HG02678 (cell line): ENCODE data around the gene RIC8A.
"Not testable (repeated sequence)": the region's sequence is repeated elsewhere in the genome, so short reads cannot be mapped to it uniquely, and the experiment has no call there.

Source experiments
- ATAC-seq: cut with Tn5 transposase; IDR thresholded peaks from one replicate; pipeline ENCODE4 v1.9.1; 2021; ENCODE audit warnings: mild to moderate bottlenecking, moderate library complexity; ENCODE audit not compliant: unreplicated experiment

The RIC8A gene

GRCh38 chr11:207208-207862 is at the start of gene RIC8A, which contains the start of gene BET1L:
RIC8A (plus strand) TSS chr11:207708; CDS start chr11:208855, 1,147 bp downstream.
BET1L (minus strand) TSS chr11:207399; CDS start chr11:207321, 78 bp downstream.
- peak; percentile 78 for ATAC-seq

- not testable (repeated sequence) for ATAC-seq
These were observed 27.3 kb upstream of the RIC8A start for GRCh38 chr11:180242-180641.

GRCh38 chr11:189200-189783 is 18.2 kb upstream of the RIC8A start:
- ATAC-seq = not testable (repeated sequence)

- peak; percentile 81 for ATAC-seq
These were observed 17.6 kb upstream of the RIC8A start for GRCh38 chr11:189843-190311.

- ATAC-seq = not testable (repeated sequence)
These were observed 17.0 kb upstream of the RIC8A start for GRCh38 chr11:190546-190945.

- ATAC-seq = peak; percentile 48
These were observed 15.7 kb upstream of the RIC8A start for GRCh38 chr11:191490-192478.

- ATAC-seq = not testable (repeated sequence)
These were observed 14.8 kb upstream of the RIC8A start, which contains the start of gene SCGB1C1 for GRCh38 chr11:192674-193128. SCGB1C1 (plus strand) TSS chr11:193078; CDS start chr11:193100, 22 bp downstream.

- ATAC-seq = not testable (repeated sequence)
These were observed 14.0 kb upstream of the RIC8A start for GRCh38 chr11:193481-193880.

GRCh38 chr11:196786-197731 is 10.4 kb upstream of the RIC8A start:
- no peak for ATAC-seq

GRCh38 chr11:197741-198235 is 9.7 kb upstream of the RIC8A start:
- ATAC-seq = no peak

GRCh38 chr11:198236-198806 is 9.2 kb upstream of the RIC8A start:
- ATAC-seq = no peak

GRCh38 chr11:199004-199581 is 8.4 kb upstream of the RIC8A start:
- no peak for ATAC-seq

GRCh38 chr11:199782-200181 is 7.7 kb upstream of the RIC8A start:
- ATAC-seq = no peak

GRCh38 chr11:200224-201003 is 7.1 kb upstream of the RIC8A start:
- no peak for ATAC-seq

- no peak for ATAC-seq
These were observed 5.5 kb upstream of the RIC8A start for GRCh38 chr11:201966-202365.

- no peak for ATAC-seq
These were observed 5.0 kb upstream of the RIC8A start for GRCh38 chr11:202490-202889.

- ATAC-seq = no peak
These were observed 4.2 kb upstream of the RIC8A start for GRCh38 chr11:203056-203944.
